ENCODE results near the gene FEM1C. TPM values are rescaled to one million over a fixed set of nuclear protein-coding genes. Genes with fewer than 3 reads are reported as not detected.

FEM1C gene
- total RNA-seq, 2 donors from 2014 or later, result 20.2 to 39.2 TPM

DNA sequence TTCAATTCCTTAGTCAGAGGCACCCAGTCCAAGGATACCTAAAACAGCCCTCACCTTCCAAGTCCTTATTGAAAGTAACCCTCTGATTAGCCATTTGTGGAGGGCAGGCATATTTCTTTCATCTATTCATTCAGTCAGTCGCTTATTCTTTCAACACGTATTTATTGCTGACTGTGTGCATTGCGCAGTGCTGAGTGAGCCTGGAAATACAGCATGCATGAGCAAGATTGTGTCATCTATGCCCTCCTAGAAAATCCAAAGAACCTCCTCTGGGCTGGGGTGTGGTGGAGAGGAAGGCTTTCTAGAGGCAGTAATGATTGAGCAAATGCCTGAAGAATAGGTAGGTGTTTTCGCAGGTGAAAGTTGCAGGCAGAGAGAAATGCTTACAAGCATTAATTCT, 8.5 kb upstream of the FEM1C start:
- DNase-seq, result no peak
- intact Hi-C loops (cut with DNase I), result no loop called here
- H3K9me3 ChIP-seq, result no peaks in the 10 kb centered on the region
- no peaks in the 10 kb centered on the region for H3K36me3 ChIP-seq
- H3K27ac ChIP-seq, result no peak overlapping the region
- TF ChIP-seq, protein P1, sequence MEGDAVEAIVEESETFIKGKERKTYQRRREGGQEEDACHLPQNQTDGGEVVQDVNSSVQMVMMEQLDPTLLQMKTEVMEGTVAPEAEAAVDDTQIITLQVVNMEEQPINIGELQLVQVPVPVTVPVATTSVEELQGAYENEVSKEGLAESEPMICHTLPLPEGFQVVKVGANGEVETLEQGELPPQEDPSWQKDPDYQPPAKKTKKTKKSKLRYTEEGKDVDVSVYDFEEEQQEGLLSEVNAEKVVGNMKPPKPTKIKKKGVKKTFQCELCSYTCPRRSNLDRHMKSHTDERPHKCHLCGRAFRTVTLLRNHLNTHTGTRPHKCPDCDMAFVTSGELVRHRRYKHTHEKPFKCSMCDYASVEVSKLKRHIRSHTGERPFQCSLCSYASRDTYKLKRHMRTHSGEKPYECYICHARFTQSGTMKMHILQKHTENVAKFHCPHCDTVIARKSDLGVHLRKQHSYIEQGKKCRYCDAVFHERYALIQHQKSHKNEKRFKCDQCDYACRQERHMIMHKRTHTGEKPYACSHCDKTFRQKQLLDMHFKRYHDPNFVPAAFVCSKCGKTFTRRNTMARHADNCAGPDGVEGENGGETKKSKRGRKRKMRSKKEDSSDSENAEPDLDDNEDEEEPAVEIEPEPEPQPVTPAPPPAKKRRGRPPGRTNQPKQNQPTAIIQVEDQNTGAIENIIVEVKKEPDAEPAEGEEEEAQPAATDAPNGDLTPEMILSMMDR (IDR thresholded peaks at IDR 0.05), result no peak
- no peak overlapping the region for H3K4me3 ChIP-seq
- no peaks in the 10 kb centered on the region for H3K4me1 ChIP-seq
- H3K9ac ChIP-seq (ENCODE audit: low read depth in 2 of 2, low read length in 2 of 2), result no peak overlapping the region
- no peaks in the 10 kb centered on the region for H3K27me3 ChIP-seq

DNA sequence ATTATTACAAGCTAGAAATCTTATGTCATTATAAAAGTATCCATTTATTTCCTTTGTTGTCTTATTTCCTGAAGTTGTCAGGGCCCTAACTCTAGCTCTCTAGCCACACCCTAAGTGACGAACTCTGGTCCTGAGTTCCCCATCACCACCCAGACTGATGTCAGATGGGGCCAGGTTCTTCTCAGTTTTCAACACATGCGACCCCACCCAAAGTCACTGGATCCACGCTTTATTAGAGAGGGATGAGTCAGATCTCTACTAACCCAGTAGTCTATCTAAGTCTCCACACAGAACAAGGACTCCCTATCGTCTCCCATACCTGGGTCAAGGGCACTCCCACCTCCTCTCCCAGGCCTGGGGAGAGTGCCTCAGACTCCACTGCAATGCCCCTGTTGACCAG, 6.8 kb upstream of the FEM1C start:
- Histone ChIP-seq H3K9ac (ENCODE audit: low read depth in 2 of 2, low read length in 2 of 2) (no peak overlapping the region), H3K9me3 (no peaks in the 10 kb centered on the region), H3K4me1 (no peaks in the 10 kb centered on the region), H3K27me3 (no peaks in the 10 kb centered on the region), H3K4me3 (no peak overlapping the region), H3K27ac (no peak overlapping the region), H3K36me3 (no peaks in the 10 kb centered on the region)
- intact Hi-C loops (cut with DNase I), result no loop called here
- peak; percentile 49 for DNase-seq
- TF ChIP-seq, protein P1 (IDR thresholded peaks at IDR 0.05), result no peak

DNA sequence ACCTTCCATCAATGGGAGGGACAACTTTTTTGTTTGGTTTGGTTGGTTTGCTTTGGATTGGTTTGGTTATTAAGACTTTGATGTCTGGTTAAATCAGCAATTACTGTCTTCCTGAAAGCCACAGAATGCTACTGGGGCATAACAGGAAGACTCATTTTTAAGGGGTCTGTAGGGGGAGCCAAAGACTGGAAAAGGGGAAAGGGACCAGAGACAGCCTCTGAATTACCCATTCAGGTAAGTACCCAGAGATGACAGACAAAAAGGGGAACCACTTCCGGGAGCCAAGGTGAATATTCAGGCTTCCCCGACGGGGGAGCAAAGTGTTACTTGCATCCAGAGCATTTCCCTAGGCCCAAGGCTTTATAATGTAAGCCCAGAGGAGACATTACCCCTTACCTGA, 4.6 kb upstream of the FEM1C start:
- Histone ChIP-seq H3K27me3 (no peaks in the 10 kb centered on the region), H3K9ac (ENCODE audit: low read depth in 2 of 2, low read length in 2 of 2) (no peak overlapping the region), H3K4me1 (no peaks in the 10 kb centered on the region), H3K36me3 (no peaks in the 10 kb centered on the region), H3K27ac (no peak overlapping the region), H3K4me3 (no peak overlapping the region), H3K9me3 (no peaks in the 10 kb centered on the region)
- DNase-seq, result no peak
- TF ChIP-seq, protein P1 (IDR thresholded peaks at IDR 0.05), result no peak
- intact Hi-C loops (cut with DNase I), result no loop called here

DNA sequence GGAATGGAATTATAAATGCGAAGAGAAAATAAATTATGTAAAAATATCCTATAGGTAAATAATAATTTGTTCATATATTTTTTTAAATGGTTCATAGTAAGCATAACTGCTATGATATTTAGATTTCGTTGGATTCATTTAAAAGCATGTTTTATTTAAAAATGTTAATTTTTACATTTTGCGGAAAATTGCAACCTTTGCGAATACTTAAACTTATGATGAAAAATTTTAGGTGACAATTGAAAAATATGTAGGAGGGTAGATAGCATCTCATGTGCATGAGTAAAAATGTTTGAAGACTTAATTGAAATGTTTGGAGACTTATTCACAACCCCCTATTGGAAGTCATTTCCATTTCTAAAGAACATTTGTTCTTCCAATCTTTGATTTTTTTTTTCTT, 4.1 kb upstream of the FEM1C start:
- Histone ChIP-seq H3K9ac (ENCODE audit: low read depth in 2 of 2, low read length in 2 of 2) (no peak overlapping the region), H3K9me3 (no peaks in the 10 kb centered on the region), H3K4me1 (no peaks in the 10 kb centered on the region), H3K27me3 (no peaks in the 10 kb centered on the region), H3K4me3 (no peak overlapping the region), H3K36me3 (no peaks in the 10 kb centered on the region), H3K27ac (no peak overlapping the region)
- intact Hi-C loops (cut with DNase I), result no loop called here
- TF ChIP-seq, protein P1 (IDR thresholded peaks at IDR 0.05), result no peak
- no peak for DNase-seq

GRCh38 chr5:115545351-115545882, 842 bp upstream of the FEM1C start:
- TF ChIP-seq, protein P1 (IDR thresholded peaks at IDR 0.05), result no peak
- Histone ChIP-seq H3K27ac (no peak overlapping the region), H3K9ac (ENCODE audit: low read depth in 2 of 2, low read length in 2 of 2) (no peak overlapping the region), H3K36me3 (no peaks in the 10 kb centered on the region), H3K27me3 (no peaks in the 10 kb centered on the region), H3K9me3 (no peaks in the 10 kb centered on the region), H3K4me3 (no peak overlapping the region), H3K4me1 (no peaks in the 10 kb centered on the region)
- no peak for DNase-seq
- intact Hi-C loops (cut with DNase I), result no loop called here
